Effector CD4-positive, alpha-beta T cell (primary cell): ENCODE data around the gene C6orf15.
A peak's percentile ranks its signal among the peaks of the same experiment; 100 is the strongest.
"Not testable (repeated sequence)": the region's sequence is repeated elsewhere in the genome, so short reads cannot be mapped to it uniquely, and the experiment has no call there.

Experiments used
- DNase-seq: peaks from one replicate; pipeline ENCODE4 v3.0.0-alpha.2; 2020

C6orf15 gene

GRCh38 chr6:31098449-31098938 is 13.9 kb downstream of the C6orf15 start:
- DNase-seq, result no peak

- no peak for DNase-seq
Measured at GRCh38 chr6:31096656-31097055, 15.7 kb downstream of the C6orf15 start.

GRCh38 chr6:31096215-31096614 is 16.2 kb downstream of the C6orf15 start:
- DNase-seq, result no peak

- peak; percentile 16 for DNase-seq
Measured at GRCh38 chr6:31094389-31094881, 17.9 kb downstream of the C6orf15 start.

GRCh38 chr6:31092769-31093505 is 19.4 kb downstream of the C6orf15 start:
- no peak for DNase-seq

GRCh38 chr6:31092238-31092637 is 20.1 kb downstream of the C6orf15 start:
- no peak for DNase-seq

- DNase-seq, result no peak
Measured at GRCh38 chr6:31091680-31092079, 20.7 kb downstream of the C6orf15 start.

GRCh38 chr6:31090973-31091364 is 21.4 kb downstream of the C6orf15 start:
- DNase-seq, result no peak

- no peak for DNase-seq
Measured at GRCh38 chr6:31090275-31090972, 22.0 kb downstream of the C6orf15 start.

- peak; percentile 89 for DNase-seq
Measured at GRCh38 chr6:31087494-31088089, 24.8 kb downstream of the C6orf15 start.

- DNase-seq, result no peak
Measured at GRCh38 chr6:31086788-31087440, 25.5 kb downstream of the C6orf15 start.

GRCh38 chr6:31083742-31084354 is 28.5 kb downstream of the C6orf15 start:
- no peak for DNase-seq

GRCh38 chr6:31081872-31082271 is 30.5 kb downstream of the C6orf15 start:
- DNase-seq, result no peak

- peak; percentile 58 for DNase-seq
Measured at GRCh38 chr6:31079656-31080261, 32.6 kb downstream of the C6orf15 start.

- no peak for DNase-seq
Measured at GRCh38 chr6:31076611-31077010, 35.8 kb downstream of the C6orf15 start.

GRCh38 chr6:31075528-31075927 is 36.8 kb downstream of the C6orf15 start:
- DNase-seq, result no peak

- DNase-seq, result no peak
Measured at GRCh38 chr6:31074401-31074800, 38.0 kb downstream of the C6orf15 start.

- no peak for DNase-seq
Measured at GRCh38 chr6:31070711-31071197, 41.6 kb downstream of the C6orf15 start.

GRCh38 chr6:31068669-31069340 is 43.6 kb downstream of the C6orf15 start:
- DNase-seq, result peak; percentile 63

- DNase-seq, result not testable (repeated sequence)
Measured at GRCh38 chr6:31067891-31068668, 44.3 kb downstream of the C6orf15 start.
